Keratinocyte (primary cell): ENCODE data around the gene OR1A2.

Experiments used
- EZH2 ChIP-seq: IDR thresholded peaks from one replicate; pipeline ENCODE4 v1.6.1; 2012; ENCODE audit warnings: inconsistent platforms, mild to moderate bottlenecking, low read length, moderate library complexity
- TF ChIP-seq, protein P1 (sequence below), 3 experiments: IDR thresholded peaks in 1 of 3; conservative IDR thresholded peaks in 1 of 3; optimal IDR thresholded peaks in 1 of 3; 2 replicates in 2 of 3; 3 replicates in 1 of 3; pipeline versions ENCODE3 to v1.5.1; 2011; ENCODE audit warnings: low read length in 3 of 3, mild to moderate bottlenecking in 3 of 3, moderate library complexity in 2 of 3, control low read depth in 1 of 3, inconsistent platforms in 1 of 3; ENCODE audit not compliant: insufficient read depth in 2 of 3; ENCODE audit errors: extremely low read depth in 1 of 3

DNA sequence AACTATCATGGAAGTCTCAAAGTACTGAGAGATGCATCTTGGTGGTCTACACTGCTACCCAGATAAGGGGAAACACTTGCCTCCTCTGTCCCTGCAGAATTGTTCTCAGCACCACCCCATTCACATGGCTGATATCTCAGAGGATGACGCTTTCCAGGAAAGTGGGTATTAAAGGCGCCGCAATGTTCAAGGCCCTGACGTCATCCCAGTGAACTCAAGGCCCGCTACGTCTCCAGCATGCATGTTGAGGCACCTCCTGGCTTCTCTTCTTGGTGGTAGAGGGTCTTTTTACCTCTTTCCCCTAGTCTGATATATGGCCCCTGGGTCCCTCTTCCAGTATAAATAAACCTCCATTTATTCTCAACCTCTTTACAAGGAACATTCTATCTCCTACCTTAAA lies 11.2 kb downstream of the OR1A2 start:
- TF ChIP-seq, protein P1, sequence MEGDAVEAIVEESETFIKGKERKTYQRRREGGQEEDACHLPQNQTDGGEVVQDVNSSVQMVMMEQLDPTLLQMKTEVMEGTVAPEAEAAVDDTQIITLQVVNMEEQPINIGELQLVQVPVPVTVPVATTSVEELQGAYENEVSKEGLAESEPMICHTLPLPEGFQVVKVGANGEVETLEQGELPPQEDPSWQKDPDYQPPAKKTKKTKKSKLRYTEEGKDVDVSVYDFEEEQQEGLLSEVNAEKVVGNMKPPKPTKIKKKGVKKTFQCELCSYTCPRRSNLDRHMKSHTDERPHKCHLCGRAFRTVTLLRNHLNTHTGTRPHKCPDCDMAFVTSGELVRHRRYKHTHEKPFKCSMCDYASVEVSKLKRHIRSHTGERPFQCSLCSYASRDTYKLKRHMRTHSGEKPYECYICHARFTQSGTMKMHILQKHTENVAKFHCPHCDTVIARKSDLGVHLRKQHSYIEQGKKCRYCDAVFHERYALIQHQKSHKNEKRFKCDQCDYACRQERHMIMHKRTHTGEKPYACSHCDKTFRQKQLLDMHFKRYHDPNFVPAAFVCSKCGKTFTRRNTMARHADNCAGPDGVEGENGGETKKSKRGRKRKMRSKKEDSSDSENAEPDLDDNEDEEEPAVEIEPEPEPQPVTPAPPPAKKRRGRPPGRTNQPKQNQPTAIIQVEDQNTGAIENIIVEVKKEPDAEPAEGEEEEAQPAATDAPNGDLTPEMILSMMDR (optimal IDR thresholded peaks at IDR 0.05 in 1 of 3, IDR thresholded peaks at IDR 0.05 in 1 of 3, conservative IDR thresholded peaks at IDR 0.05 in 1 of 3; ENCODE audit: extremely low read depth in 1 of 3, insufficient read depth in 2 of 3, low read length in 3 of 3) = no peak
- TF ChIP-seq EZH2 = no peak
